ENCODE data around the gene GFRA3.

GRCh38 chr5:138282920-138283742 lies 8.7 kb upstream of the GFRA3 start:
- no peak for TF ChIP-seq CTCF (IDR thresholded peaks at IDR 0.05; ENCODE audit: insufficient read depth, low read length)
- TF ChIP-seq POLR2AphosphoS5 (IDR thresholded peaks at IDR 0.05; ENCODE audit: low read depth), result no peak
- TF ChIP-seq REST (IDR thresholded peaks at IDR 0.05; ENCODE audit: insufficient replicate concordance, low read depth), result no peak
- no peak for TF ChIP-seq GABPA (IDR thresholded peaks at IDR 0.05; ENCODE audit: low read depth)
- TF ChIP-seq SPI1 (IDR thresholded peaks at IDR 0.05; ENCODE audit: borderline replicate concordance, low read depth), result no peak
